Endothelial cell of umbilical vein (primary cell): Measurements from ENCODE around the gene MYH11. TPM values are rescaled to one million over a fixed set of nuclear protein-coding genes. Genes with fewer than 3 reads are reported as not detected.

ENCODE experiments used
- BruUV-seq: library from RNA; stranded (reverse); fragments of 400-500 nt; replicated peaks from 2 replicates; lab custom pipeline; 2021; lab: Mats Ljungman, UMichigan
- CTCF ChIA-PET: fragments of 300-600, 350-600 bp; sonication (Branson Sonifier 250); formaldehyde crosslinking; loops from one replicate; lab custom pipeline; 2021; ENCODE audit warnings: antibody characterized with exemption, inconsistent platforms; lab: Charles Lee
- POLR2A ChIA-PET: fragments of 300-600, 350-600 bp; sonication (Branson Sonifier 250); formaldehyde crosslinking; loops from one replicate; lab custom pipeline; 2021; ENCODE audit warnings: antibody characterized with exemption, inconsistent platforms; lab: Charles Lee
- DNase-seq: peaks from one replicate; pipeline ENCODE4 v3.0.0-alpha.2; 2011; ENCODE audit warnings: low read depth, low spot score
- FAIRE-seq: peaks from 2 replicates; lab custom pipeline; 2011; peaks lifted over from hg19 to GRCh38; lab: Jason Lieb, UNC
- H2AFZ ChIP-seq: 2 replicates; pipeline ENCODE4 v1.6.0; 2012; ENCODE audit warnings: low read depth, low read length, control low read depth, inconsistent platforms
- H3K27ac ChIP-seq: 2 replicates; pipeline ENCODE4 v1.5.1; 2011; ENCODE audit warnings: low read depth, mild to moderate bottlenecking, control low read depth, low read length, moderate library complexity; ENCODE audit not compliant: insufficient read depth
- H3K27me3 ChIP-seq, 2 experiments: 2 replicates each; pipeline versions ENCODE4 v1.6.0 to v1.6.1; 2011; ENCODE audit warnings: low read length in 2 of 2, mixed read lengths in 1 of 2; ENCODE audit not compliant: control insufficient read depth in 2 of 2, insufficient read depth in 2 of 2
- H3K36me3 ChIP-seq, 2 experiments: 2 replicates in 1 of 2; 3 replicates in 1 of 2; pipeline ENCODE4 v1.5.1; 2011; ENCODE audit warnings: low read length in 2 of 2, mild to moderate bottlenecking in 1 of 2, moderate library complexity in 1 of 2; ENCODE audit not compliant: control insufficient read depth in 2 of 2, insufficient read depth in 2 of 2; ENCODE audit errors: extremely low read depth in 1 of 2
- H3K4me1 ChIP-seq: 3 replicates; pipeline ENCODE4 v1.5.1; 2011; ENCODE audit warnings: mild to moderate bottlenecking, low read length; ENCODE audit not compliant: control insufficient read depth, insufficient read depth; ENCODE audit errors: extremely low read depth
- H3K4me2 ChIP-seq: 2 replicates; pipeline ENCODE4 v1.6.1; 2011; ENCODE audit warnings: low read length, control low read depth, mixed read lengths; ENCODE audit not compliant: insufficient read depth
- H3K4me3 ChIP-seq, 3 experiments: fragments of 200-600 bp in 1 of 3; sonication (generic), shearing (Covaris generic) in 1 of 3; replicated peaks in 1 of 3; 2 replicates each; pipeline ENCODE4 v1.5.1; 2011 to 2016; ENCODE audit warnings: control low read depth in 3 of 3, low read length in 3 of 3, mild to moderate bottlenecking in 2 of 3, inconsistent platforms in 1 of 3, low read depth in 1 of 3, moderate library complexity in 1 of 3; ENCODE audit not compliant: insufficient read depth in 1 of 3
- H3K79me2 ChIP-seq: 2 replicates; pipeline ENCODE4 v1.6.0; 2012; ENCODE audit warnings: low read length, inconsistent platforms; ENCODE audit not compliant: control insufficient read depth, insufficient read depth
- H3K9ac ChIP-seq: replicated peaks from 2 replicates; pipeline ENCODE3; 2011; ENCODE audit warnings: low read length, control low read depth; ENCODE audit not compliant: insufficient read depth; ENCODE audit errors: extremely low read depth
- H3K9me1 ChIP-seq: replicated peaks from 3 replicates; pipeline ENCODE4 v1.6.0; 2011; ENCODE audit warnings: mild to moderate bottlenecking, low read length; ENCODE audit not compliant: control insufficient read depth, insufficient read depth; ENCODE audit errors: extremely low read depth
- H3K9me3 ChIP-seq: replicated peaks from 2 replicates; pipeline ENCODE4 v1.5.1; 2012; ENCODE audit warnings: low read length, inconsistent platforms; ENCODE audit not compliant: control insufficient read depth, insufficient read depth
- H4K20me1 ChIP-seq: replicated peaks from 2 replicates; pipeline ENCODE3; 2011; ENCODE audit warnings: mild to moderate bottlenecking, low read length; ENCODE audit not compliant: control insufficient read depth, insufficient read depth; ENCODE audit errors: extremely low read depth
- CTCF ChIP-seq, 2 donors: IDR thresholded peaks; 1 replicate in 1 of 2; 2 replicates in 1 of 2; pipeline ENCODE4 v1.5.1; 2011; ENCODE audit warnings: low read length in 2 of 2, mild to moderate bottlenecking in 2 of 2, moderate library complexity in 2 of 2, control low read depth in 1 of 2, inconsistent platforms in 1 of 2, low read depth in 1 of 2; ENCODE audit not compliant: insufficient read depth in 1 of 2; ENCODE audit errors: extremely low read depth in 1 of 2
- EZH2 ChIP-seq: IDR thresholded peaks from 2 replicates; pipeline ENCODE4 v1.6.1; 2012; ENCODE audit warnings: borderline replicate concordance, low read depth, mild to moderate bottlenecking, moderate library complexity, low read length, inconsistent platforms; ENCODE audit not compliant: severe bottlenecking
- FOS ChIP-seq: IDR thresholded peaks from 2 replicates; pipeline ENCODE4 v1.6.1; 2011; ENCODE audit warnings: mild to moderate bottlenecking, low read length, moderate library complexity, borderline replicate concordance; ENCODE audit not compliant: insufficient read depth
- GATA2 ChIP-seq: IDR thresholded peaks from 2 replicates; pipeline ENCODE4 v1.7.0; 2011; ENCODE audit warnings: low read depth, mild to moderate bottlenecking, moderate library complexity, mixed read lengths, low read length; ENCODE audit not compliant: insufficient read length, insufficient read depth
- JUN ChIP-seq: IDR thresholded peaks from 2 replicates; pipeline ENCODE4 v1.6.1; 2011; ENCODE audit warnings: borderline replicate concordance, low read depth; ENCODE audit not compliant: insufficient read length, insufficient read depth
- MAX ChIP-seq: IDR thresholded peaks from 2 replicates; pipeline ENCODE4 v1.6.1; 2011; ENCODE audit not compliant: insufficient read depth, insufficient read length
- MYC ChIP-seq: IDR thresholded peaks from one replicate; pipeline ENCODE4 v1.6.1; 2011; ENCODE audit warnings: mild to moderate bottlenecking, low read depth, low read length
- POLR2A ChIP-seq: IDR thresholded peaks from 2 replicates; pipeline ENCODE4 v1.6.1; 2012; ENCODE audit warnings: low read depth, mild to moderate bottlenecking, control low read depth, low read length
- POLR2AphosphoS5 ChIP-seq: IDR thresholded peaks from 2 replicates; pipeline ENCODE4 v1.6.1; 2012; ENCODE audit warnings: low read depth, mild to moderate bottlenecking, control low read depth, low read length, moderate library complexity; ENCODE audit not compliant: insufficient read depth
- dilution Hi-C: fragments of 300-500 bp; cut with MboI; formaldehyde crosslinking; loops from one replicate; pipeline ENCODE4 v1.15.0; 2019; ENCODE audit warnings: low sequenced_read_pairs; ENCODE audit not compliant: extremely low pct_ligation_motif_present
- intact Hi-C: fragments of 100-400 bp; cut with micrococcal nuclease; formaldehyde crosslinking; loops from one replicate; pipeline ENCODE4 v1.10.0; 2022
- polyA plus RNA-seq, 4 experiments: library from polyadenylated mRNA; depleted of rRNA in 3 of 4; stranded (reverse) in 3 of 4; unstranded in 1 of 4; fragments of >200 nt; gene quantifications; 2 replicates each; pipeline versions ENCODE4 v1.2.1 to v1.2.3, GENCODE V29; 2011 to 2012; ENCODE audit warnings: missing spikeins in 1 of 4
- total RNA-seq: library from RNA; stranded (reverse); gene quantifications from 2 replicates; pipeline ENCODE4 v1.2.3, GENCODE V29; 2021

MYH11 gene
- total and polyA plus RNA-seq, 2 donors (not counting 3 experiments of a cell fraction or from before 2014, with no cell fraction given) = not detected

- H3K27ac ChIP-seq = no peak overlapping the region
- no peak for DNase-seq
- ChIA-PET POLR2A (no interaction called here), CTCF (interaction anchor here (3.8 kb wide), 1 partner anchor 9 kb away, joined by 21 read pairs; no protein-coding TSS in a partner anchor)
- no peak overlapping the region for H3K9ac ChIP-seq
- H3K79me2 ChIP-seq = no peaks in the 10 kb centered on the region
- TF ChIP-seq MAX (no peak), GATA2 (no peak), EZH2 (no peak), MYC (no peak)
- intact Hi-C loops (no loop called here), dilution Hi-C loops (no loop called here)
- H4K20me1 ChIP-seq = no peaks in the 10 kb centered on the region
- no peak overlapping the region for H3K4me2 ChIP-seq
- BruUV-seq = no TSS peak
- FAIRE-seq = no peak
- H2AFZ ChIP-seq = no peak overlapping the region
- no peaks in the 10 kb centered on the region for H3K4me1 ChIP-seq
- H3K27me3 ChIP-seq = no peaks in the 10 kb centered on the region
- H3K4me3 ChIP-seq = no peak overlapping the region
- no peaks in the 10 kb centered on the region for H3K9me3 ChIP-seq
- peaks cover 0 to 2% of the 10 kb centered on the region in 2 experiments for H3K36me3 ChIP-seq
- no peaks in the 10 kb centered on the region for H3K9me1 ChIP-seq
These were observed 8.1 kb upstream of the MYH11 start for GRCh38 chr16:15864939-15865338.

GRCh38 chr16:15861996-15862395 is 5.2 kb upstream of the MYH11 start:
- Histone ChIP-seq H3K27me3 (peaks cover 10 to 12% of the 10 kb centered on the region in 2 experiments), H2AFZ (no peak overlapping the region), H3K4me2 (no peak overlapping the region), H3K27ac (no peak overlapping the region), H3K79me2 (no peaks in the 10 kb centered on the region), H3K9me1 (no peaks in the 10 kb centered on the region), H3K4me1 (peaks cover 11% of the 10 kb centered on the region), H4K20me1 (no peaks in the 10 kb centered on the region), H3K4me3 (no peak overlapping the region), H3K9ac (no peak overlapping the region), H3K36me3 (no peaks in the 10 kb centered on the region), H3K9me3 (no peaks in the 10 kb centered on the region)
- BruUV-seq = no TSS peak
- DNase-seq (no peak), FAIRE-seq (no peak)
- TF ChIP-seq CTCF (IDR thresholded peaks at IDR 0.05; ENCODE audit: extremely low read depth in 1 of 2, insufficient read depth in 1 of 2, low read depth in 1 of 2, low read length in 2 of 2) (no peak), JUN (no peak), MYC (no peak), POLR2AphosphoS5 (no peak), EZH2 (no peak), FOS (no peak), POLR2A (no peak), MAX (no peak), GATA2 (no peak)
- dilution Hi-C loops (no loop called here), intact Hi-C loops (no loop called here)
- ChIA-PET POLR2A (no interaction called here), CTCF (interaction anchor here (3.8 kb wide), 1 partner anchor 12 kb away, joined by 21 read pairs; no protein-coding TSS in a partner anchor)
